Measurements from ENCODE around the gene SFXN1.
"Not testable (repeated sequence)": the region's sequence is repeated elsewhere in the genome, so short reads cannot be mapped to it uniquely, and the experiment has no call there.

The SFXN1 gene

DNA sequence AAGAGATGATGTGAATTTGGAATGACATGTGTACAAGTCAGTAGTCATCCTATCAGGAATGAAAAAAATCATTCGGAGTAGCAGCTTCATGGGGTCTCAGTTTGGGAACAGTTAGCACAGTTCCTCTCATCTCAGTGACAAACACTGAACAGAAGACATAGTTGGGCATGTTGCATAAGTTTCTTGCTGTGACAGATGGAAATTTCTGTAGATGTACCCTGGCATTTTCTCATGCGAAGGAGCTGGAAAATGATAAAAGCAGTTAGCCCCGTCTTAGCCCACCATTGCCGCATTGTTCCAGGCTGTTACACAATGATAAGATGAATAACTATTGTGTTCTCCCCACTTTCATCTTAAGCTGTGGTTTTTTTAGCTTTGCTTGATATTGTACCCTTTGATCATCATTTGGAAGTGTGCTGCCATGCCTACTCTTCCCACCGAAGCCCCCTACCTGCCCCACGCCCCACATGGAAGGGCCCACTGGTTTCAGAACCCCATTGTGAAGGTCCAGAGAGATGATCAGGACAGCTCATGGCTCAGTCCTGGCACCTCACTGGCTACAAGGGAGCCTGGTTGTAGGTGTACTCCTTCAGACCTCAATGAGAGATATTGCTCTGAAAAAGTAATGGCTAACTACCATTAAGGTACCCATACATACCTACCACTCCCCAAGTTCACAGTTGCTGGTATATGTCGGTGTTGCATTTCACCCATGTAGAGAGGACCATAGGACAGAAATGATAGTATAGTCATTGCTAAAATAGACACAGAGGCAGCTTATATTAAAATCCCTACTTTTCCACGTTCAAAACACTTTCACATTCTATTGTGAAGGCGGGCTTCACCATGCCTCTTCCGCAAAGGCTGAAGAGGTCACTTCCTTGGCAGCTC is 38.8 kb downstream of the SFXN1 start:
- no peaks in the 10 kb centered on the region for H3K4me1 ChIP-seq (ENCODE audit: control insufficient read depth, insufficient read depth, low read length)
- H3K27me3 ChIP-seq (ENCODE audit: control insufficient read depth, insufficient read depth, low read length), result no peaks in the 10 kb centered on the region
- no peaks in the 10 kb centered on the region for H3K9me3 ChIP-seq (ENCODE audit: control insufficient read depth, low read length)
- H3K36me3 ChIP-seq (ENCODE audit: control insufficient read depth, insufficient read depth, low read length), result peaks cover 22% of the 10 kb centered on the region
- no peak overlapping the region for H3K4me3 ChIP-seq (ENCODE audit: low read length)
- H3K9ac ChIP-seq (ENCODE audit: low read length), result no peak overlapping the region

DNA sequence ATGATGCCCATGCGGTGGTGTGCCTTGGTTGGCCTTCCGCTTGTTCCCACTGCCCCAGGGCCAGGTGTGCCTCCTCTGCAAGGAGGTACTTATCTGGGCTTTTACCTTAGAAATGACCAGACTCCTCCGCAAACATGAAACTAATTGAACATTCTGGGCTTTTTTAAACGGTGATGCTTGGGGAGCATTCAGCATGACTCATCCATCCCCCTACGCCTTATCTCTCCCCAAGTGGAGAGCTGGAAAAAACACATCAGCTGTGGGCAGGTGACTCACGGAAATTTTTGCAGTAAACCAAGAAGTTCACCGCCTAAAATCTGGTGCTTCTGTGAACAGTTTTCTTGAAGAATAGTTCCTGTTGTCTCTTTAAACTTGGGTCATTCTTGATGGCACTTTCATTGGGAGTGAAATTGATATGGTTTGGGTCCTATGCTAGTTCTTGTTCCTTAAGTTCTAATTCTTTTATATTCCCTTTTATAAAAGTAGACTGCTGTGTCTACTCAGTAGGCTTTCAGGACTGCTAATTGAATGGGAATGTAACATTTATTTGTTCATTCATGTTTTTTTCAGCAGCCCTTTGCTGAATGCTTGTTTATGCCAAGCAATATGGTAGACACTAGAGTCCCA is 39.6 kb downstream of the SFXN1 start:
- H3K9ac ChIP-seq (ENCODE audit: low read length), result no peak overlapping the region
- no peaks in the 10 kb centered on the region for H3K27me3 ChIP-seq (ENCODE audit: control insufficient read depth, insufficient read depth, low read length)
- H3K4me3 ChIP-seq (ENCODE audit: low read length), result no peak overlapping the region
- H3K4me1 ChIP-seq (ENCODE audit: control insufficient read depth, insufficient read depth, low read length), result no peaks in the 10 kb centered on the region
- H3K9me3 ChIP-seq (ENCODE audit: control insufficient read depth, low read length), result no peaks in the 10 kb centered on the region
- H3K36me3 ChIP-seq (ENCODE audit: control insufficient read depth, insufficient read depth, low read length), result peaks cover 22% of the 10 kb centered on the region

DNA sequence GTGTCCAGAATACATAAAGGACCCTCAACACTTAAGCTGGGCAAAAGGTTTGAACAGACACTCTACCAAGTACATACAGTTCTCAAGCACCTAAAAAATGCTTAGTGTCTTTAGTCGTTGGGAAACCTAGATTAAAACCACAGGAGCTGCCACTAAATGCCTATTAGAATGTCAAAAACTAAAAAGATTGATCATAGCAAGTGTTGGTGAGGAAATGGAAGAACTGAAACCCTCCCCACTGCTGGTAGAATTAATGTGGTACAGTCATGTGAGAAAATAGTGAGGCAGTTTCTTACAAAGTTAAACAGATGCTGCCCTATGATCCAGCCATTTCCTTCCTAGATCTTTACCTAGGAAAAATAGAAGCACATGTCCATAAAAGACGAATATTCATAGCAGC is 40.6 kb downstream of the SFXN1 start:
- Histone ChIP-seq H3K27me3 (ENCODE audit: control insufficient read depth, insufficient read depth, low read length) (no peaks in the 10 kb centered on the region), H3K4me3 (ENCODE audit: low read length) (no peak overlapping the region), H3K9me3 (ENCODE audit: control insufficient read depth, low read length) (no peaks in the 10 kb centered on the region), H3K4me1 (ENCODE audit: control insufficient read depth, insufficient read depth, low read length) (no peaks in the 10 kb centered on the region), H3K9ac (ENCODE audit: low read length) (no peak overlapping the region), H3K36me3 (ENCODE audit: control insufficient read depth, insufficient read depth, low read length) (peaks cover 14% of the 10 kb centered on the region)

DNA sequence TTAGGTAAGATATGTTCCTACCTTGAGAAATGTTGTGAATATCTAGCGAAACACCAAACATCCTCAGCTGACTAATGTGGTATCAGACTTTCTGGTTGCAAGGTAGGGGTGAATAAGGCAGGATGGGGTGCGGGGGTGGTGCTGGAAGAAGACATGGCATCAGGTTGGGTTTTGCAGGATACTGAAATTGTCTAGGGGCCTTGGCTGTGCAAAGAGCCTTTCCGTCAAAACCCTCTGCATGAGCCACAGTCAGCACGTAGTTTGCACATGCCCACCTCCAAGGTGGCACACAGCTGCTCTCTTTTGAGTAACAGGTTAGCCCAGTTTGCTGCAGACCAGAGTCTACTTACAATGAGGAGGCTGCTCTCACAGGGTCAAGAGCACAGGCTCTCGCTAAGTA is 42.0 kb downstream of the SFXN1 start:
- peaks cover 5% of the 10 kb centered on the region for H3K36me3 ChIP-seq (ENCODE audit: control insufficient read depth, insufficient read depth, low read length)

DNA sequence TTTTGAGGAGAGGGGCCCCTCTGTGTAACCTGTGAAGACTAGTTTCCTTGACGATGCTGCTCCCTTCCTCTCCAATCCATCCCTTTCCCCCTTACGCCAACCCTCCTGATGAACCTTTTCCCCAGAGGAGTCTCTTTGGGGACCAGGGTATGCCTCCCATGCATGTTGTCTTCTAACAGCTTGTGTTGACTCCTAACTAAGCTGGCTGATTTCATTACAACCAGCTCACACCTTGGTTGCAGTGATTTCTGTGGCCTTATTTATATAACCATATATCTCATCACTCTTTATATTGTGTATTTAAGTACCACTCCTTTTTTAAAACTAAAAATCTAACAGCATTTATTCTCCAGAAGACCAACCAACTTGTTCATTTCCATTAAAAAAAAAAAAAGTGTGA is 42.5 kb downstream of the SFXN1 start:
- Histone ChIP-seq H3K27me3 (ENCODE audit: control insufficient read depth, insufficient read depth, low read length) (no peaks in the 10 kb centered on the region), H3K36me3 (ENCODE audit: control insufficient read depth, insufficient read depth, low read length) (peaks cover 5% of the 10 kb centered on the region), H3K9me3 (ENCODE audit: control insufficient read depth, low read length) (no peaks in the 10 kb centered on the region), H3K9ac (ENCODE audit: low read length) (no peak overlapping the region), H3K4me1 (ENCODE audit: control insufficient read depth, insufficient read depth, low read length) (no peaks in the 10 kb centered on the region), H3K4me3 (ENCODE audit: low read length) (no peak overlapping the region)

More for the DNA sequence above, 42.0 kb downstream of the SFXN1 start:
- H3K4me3 ChIP-seq (ENCODE audit: low read length), result no peak overlapping the region
- H3K27me3 ChIP-seq (ENCODE audit: control insufficient read depth, insufficient read depth, low read length), result no peaks in the 10 kb centered on the region
- H3K9me3 ChIP-seq (ENCODE audit: control insufficient read depth, low read length), result no peaks in the 10 kb centered on the region
- no peaks in the 10 kb centered on the region for H3K4me1 ChIP-seq (ENCODE audit: control insufficient read depth, insufficient read depth, low read length)
- no peak overlapping the region for H3K9ac ChIP-seq (ENCODE audit: low read length)

DNA sequence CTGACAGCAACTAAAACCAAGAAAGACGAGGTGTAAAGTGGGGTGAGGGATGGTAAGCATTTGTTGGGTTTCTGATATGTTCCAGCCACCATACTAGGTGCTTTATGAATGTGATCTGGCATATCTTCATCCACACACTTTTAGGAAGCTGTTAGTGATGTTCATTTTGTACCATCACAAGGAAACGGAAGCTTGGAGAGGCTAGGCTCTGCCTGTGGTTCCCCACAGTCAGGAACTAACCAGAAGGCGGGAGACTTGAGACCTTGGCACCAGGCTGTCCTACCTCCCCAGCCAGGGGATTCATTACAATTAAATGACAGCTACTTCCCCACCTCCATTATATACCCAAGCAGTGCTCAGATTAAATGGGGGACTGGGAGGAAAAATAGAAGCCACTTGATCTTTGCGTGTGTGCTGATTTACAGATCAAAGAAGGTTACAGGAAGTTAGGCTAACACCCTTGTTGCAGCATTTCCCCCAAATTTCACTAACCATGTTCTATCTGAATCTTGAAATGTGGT is 43.0 kb downstream of the SFXN1 start:
- no peaks in the 10 kb centered on the region for H3K27me3 ChIP-seq (ENCODE audit: control insufficient read depth, insufficient read depth, low read length)
- no peaks in the 10 kb centered on the region for H3K4me1 ChIP-seq (ENCODE audit: control insufficient read depth, insufficient read depth, low read length)
- no peak overlapping the region for H3K9ac ChIP-seq (ENCODE audit: low read length)
- H3K36me3 ChIP-seq (ENCODE audit: control insufficient read depth, insufficient read depth, low read length), result peaks cover 5% of the 10 kb centered on the region
- no peak overlapping the region for H3K4me3 ChIP-seq (ENCODE audit: low read length)
- no peaks in the 10 kb centered on the region for H3K9me3 ChIP-seq (ENCODE audit: control insufficient read depth, low read length)

DNA sequence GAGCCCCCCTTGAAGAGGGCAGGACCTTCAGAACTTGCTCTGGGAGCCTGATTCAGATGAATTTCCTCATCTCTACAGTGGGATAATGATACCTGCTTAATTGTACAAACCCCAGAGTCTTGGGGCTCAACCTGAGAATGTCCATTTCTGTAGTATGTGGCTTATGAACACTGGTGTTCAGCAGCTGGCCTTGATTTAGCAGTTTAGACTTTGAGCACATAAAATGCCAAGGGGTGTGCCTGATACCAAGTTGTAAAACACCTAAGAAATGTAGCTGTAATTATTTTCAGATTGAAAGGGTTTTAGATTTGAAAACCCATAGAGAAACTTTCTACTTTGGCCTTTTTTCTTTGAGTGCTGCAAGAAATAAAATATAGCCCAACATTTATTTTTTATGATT is 44.9 kb downstream of the SFXN1 start:
- Histone ChIP-seq H3K4me1 (ENCODE audit: control insufficient read depth, insufficient read depth, low read length) (no peaks in the 10 kb centered on the region), H3K9ac (ENCODE audit: low read length) (no peak overlapping the region), H3K36me3 (ENCODE audit: control insufficient read depth, insufficient read depth, low read length) (no peaks in the 10 kb centered on the region)

DNA sequence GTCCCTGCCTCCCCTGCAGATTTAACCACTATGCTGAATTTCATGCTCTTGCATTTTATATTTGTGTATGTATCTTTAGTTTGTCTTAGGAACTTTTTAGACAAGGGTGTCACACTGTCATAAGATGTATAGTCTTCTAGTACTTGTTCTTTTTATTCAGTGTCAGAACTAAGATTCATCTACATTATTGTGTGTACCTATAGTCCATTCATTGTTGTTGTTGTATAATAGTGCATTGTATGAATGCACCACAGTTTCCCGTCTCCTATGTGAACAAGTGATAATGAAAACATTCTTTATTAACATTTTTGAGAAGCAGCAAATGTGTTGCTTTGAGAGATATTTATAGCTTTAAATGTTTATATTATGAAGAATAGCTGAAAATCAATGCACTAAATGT is 45.9 kb downstream of the SFXN1 start:
- H3K36me3 ChIP-seq (ENCODE audit: control insufficient read depth, insufficient read depth, low read length), result no peaks in the 10 kb centered on the region
- H3K4me1 ChIP-seq (ENCODE audit: control insufficient read depth, insufficient read depth, low read length), result no peaks in the 10 kb centered on the region
- H3K27me3 ChIP-seq (ENCODE audit: control insufficient read depth, insufficient read depth, low read length), result no peaks in the 10 kb centered on the region
- H3K9me3 ChIP-seq (ENCODE audit: control insufficient read depth, low read length), result no peaks in the 10 kb centered on the region
- no peak overlapping the region for H3K4me3 ChIP-seq (ENCODE audit: low read length)
- no peak overlapping the region for H3K9ac ChIP-seq (ENCODE audit: low read length)

More for the DNA sequence above, 44.9 kb downstream of the SFXN1 start:
- H3K4me3 ChIP-seq (ENCODE audit: low read length), result no peak overlapping the region
- H3K9me3 ChIP-seq (ENCODE audit: control insufficient read depth, low read length), result no peaks in the 10 kb centered on the region
- H3K27me3 ChIP-seq (ENCODE audit: control insufficient read depth, insufficient read depth, low read length), result no peaks in the 10 kb centered on the region

DNA sequence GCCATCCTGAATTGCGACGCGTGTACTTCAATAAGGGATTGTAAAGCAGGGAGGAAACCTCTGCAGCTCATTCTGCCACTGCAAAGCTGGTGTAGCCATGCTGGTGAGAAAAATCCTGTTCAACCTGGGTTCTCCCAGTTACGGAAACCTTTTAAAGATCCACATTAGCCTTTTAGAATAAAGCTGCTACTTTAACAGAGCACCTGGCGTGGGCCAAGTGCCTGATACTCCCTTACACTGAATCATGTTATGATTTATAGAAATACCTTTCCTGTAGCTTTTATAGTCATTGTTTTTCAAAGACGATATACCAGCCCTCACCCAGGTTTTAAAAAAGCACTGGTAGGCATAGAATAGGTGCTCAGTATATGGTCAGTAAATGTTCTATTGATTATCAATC is 48.3 kb downstream of the SFXN1 start:
- H3K9ac ChIP-seq (ENCODE audit: low read length), result no peak overlapping the region
- no peak overlapping the region for H3K4me3 ChIP-seq (ENCODE audit: low read length)
- no peaks in the 10 kb centered on the region for H3K36me3 ChIP-seq (ENCODE audit: control insufficient read depth, insufficient read depth, low read length)
- no peaks in the 10 kb centered on the region for H3K9me3 ChIP-seq (ENCODE audit: control insufficient read depth, low read length)
- no peaks in the 10 kb centered on the region for H3K27me3 ChIP-seq (ENCODE audit: control insufficient read depth, insufficient read depth, low read length)
- no peaks in the 10 kb centered on the region for H3K4me1 ChIP-seq (ENCODE audit: control insufficient read depth, insufficient read depth, low read length)

DNA sequence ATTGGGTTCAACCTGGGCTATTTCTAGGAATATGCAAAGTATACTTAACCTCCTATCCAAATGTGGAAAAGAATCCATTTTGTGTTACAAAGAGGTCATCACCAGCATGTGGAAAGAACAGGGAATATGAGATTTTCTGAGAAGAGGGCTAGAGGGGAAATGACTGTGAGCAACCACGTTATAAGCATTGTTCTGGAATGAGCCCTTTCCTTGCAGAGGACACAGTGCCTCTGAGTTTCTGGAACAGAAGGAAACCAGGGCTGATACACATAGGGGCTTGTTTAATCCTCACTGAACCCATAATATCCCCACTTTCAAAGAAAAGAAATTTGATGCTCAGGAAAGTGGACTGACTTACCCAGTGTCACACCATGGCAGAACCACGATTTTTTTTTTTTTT is 53.0 kb downstream of the SFXN1 start:
- no peak overlapping the region for H3K4me3 ChIP-seq (ENCODE audit: low read length)
- H3K27me3 ChIP-seq (ENCODE audit: control insufficient read depth, insufficient read depth, low read length), result peaks cover 6% of the 10 kb centered on the region
- H3K4me1 ChIP-seq (ENCODE audit: control insufficient read depth, insufficient read depth, low read length), result no peaks in the 10 kb centered on the region
- H3K9me3 ChIP-seq (ENCODE audit: control insufficient read depth, low read length), result no peaks in the 10 kb centered on the region
- no peaks in the 10 kb centered on the region for H3K36me3 ChIP-seq (ENCODE audit: control insufficient read depth, insufficient read depth, low read length)
- no peak overlapping the region for H3K9ac ChIP-seq (ENCODE audit: low read length)

DNA sequence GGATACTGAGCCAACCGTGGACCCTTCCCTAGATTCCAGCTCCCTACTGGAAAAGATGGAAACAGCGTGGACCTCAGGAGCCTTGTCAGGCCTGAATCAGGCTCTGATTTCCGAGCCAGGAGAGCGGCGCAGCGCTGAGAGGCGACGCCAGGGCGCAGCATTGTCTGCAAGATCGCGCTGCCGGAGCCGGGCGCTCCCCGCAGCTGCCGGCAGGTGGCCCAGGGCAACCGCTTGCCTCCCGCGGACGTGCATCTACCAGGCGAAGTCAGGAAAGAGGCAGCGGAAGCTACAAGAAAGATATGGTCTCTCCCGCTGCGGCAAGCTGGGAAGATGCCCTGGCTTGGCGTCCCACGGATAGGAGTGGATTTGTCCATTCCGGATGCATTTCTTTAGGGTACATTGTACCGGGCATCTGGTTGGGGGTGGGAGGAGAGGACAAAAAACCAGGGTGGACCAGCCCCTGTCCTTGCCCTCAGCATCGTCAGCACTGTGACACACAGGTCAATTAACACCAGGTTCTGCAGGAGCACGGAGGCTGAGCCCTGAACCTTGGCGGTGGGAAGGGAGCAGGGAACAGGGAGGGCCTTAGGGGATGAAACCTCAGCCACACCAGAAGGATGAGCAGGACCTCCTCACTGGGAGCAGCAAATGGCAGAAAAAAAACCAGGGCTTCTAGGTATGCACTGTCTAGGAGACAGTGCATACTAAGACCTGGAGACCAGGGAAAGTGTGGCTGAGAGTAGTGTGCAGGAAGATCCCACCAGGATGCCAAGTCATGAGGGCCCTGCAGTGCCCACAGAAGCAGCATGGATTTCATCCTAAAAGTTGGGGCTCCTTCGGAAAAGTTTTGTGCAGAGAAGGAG is 55.9 kb downstream of the SFXN1 start:
- no peak overlapping the region for H3K4me3 ChIP-seq (ENCODE audit: low read length)
- no peak overlapping the region for H3K9ac ChIP-seq (ENCODE audit: low read length)
- no peaks in the 10 kb centered on the region for H3K36me3 ChIP-seq (ENCODE audit: control insufficient read depth, insufficient read depth, low read length)
- peaks cover 6% of the 10 kb centered on the region for H3K27me3 ChIP-seq (ENCODE audit: control insufficient read depth, insufficient read depth, low read length)
- H3K9me3 ChIP-seq (ENCODE audit: control insufficient read depth, low read length), result no peaks in the 10 kb centered on the region
- no peaks in the 10 kb centered on the region for H3K4me1 ChIP-seq (ENCODE audit: control insufficient read depth, insufficient read depth, low read length)

DNA sequence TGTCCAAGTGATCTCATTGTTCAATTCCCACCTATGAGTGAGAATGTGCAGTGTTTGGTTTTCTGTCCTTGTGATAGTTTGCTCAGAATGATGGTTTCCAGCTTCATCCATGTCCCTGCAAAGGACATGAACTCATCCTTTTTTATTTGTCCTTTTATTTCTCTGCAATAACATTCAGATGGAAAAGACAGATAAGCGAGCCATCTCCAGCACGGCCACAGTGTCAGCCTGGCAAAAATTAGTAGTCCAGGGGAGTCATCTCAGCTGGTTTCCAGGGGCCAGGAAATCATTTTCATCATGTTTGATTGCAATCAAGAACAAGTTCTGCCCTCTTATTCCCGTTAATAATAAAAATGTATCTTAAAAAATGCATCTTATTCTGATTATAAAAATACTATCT is 57.0 kb downstream of the SFXN1 start:
- not testable (repeated sequence) for H3K27me3 ChIP-seq (ENCODE audit: control insufficient read depth, insufficient read depth, low read length); H3K9me3 ChIP-seq (ENCODE audit: control insufficient read depth, low read length); H3K4me1 ChIP-seq (ENCODE audit: control insufficient read depth, insufficient read depth, low read length); H3K4me3 ChIP-seq (ENCODE audit: low read length); H3K36me3 ChIP-seq (ENCODE audit: control insufficient read depth, insufficient read depth, low read length); H3K9ac ChIP-seq (ENCODE audit: low read length)

Data from mucosa of stomach (tissue), 1 donor.